ENCODE measurements around the gene LAD1.

GRCh38 chr1:201364808-201365105 lies 34.4 kb downstream of the LAD1 start:
- no peak for TF ChIP-seq HOXA7 (CRISPR knock-in tag; IDR thresholded peaks at IDR 0.05)
- TF ChIP-seq ELK1 (IDR thresholded peaks at IDR 0.05; ENCODE audit: low read depth, low read length): no peak
- no peak for TF ChIP-seq CTCF (IDR thresholded peaks at IDR 0.05)
- no peak for TF ChIP-seq NPAS2 (CRISPR knock-in tag; IDR thresholded peaks at IDR 0.05; ENCODE audit: borderline replicate concordance)
- no peak for TF ChIP-seq USF2 (IDR thresholded peaks at IDR 0.05)
- TF ChIP-seq RCOR1 (IDR thresholded peaks at IDR 0.05; ENCODE audit: low read depth, low read length): no peak

Measured in A549 (cell line).